ENCODE results near the gene FAM193A. TPM values are rescaled to one million over a fixed set of nuclear protein-coding genes. Genes with fewer than 3 reads are reported as not detected.

FAM193A gene
- total RNA-seq, 1 donor from 2014 or later: 28.8 TPM

GRCh38 chr4:2643555-2643954 lies 107.1 kb downstream of the FAM193A start:
- H3K4me3 ChIP-seq (ENCODE audit: insufficient read depth, low read depth, low read length): no peak overlapping the region
- Mint-ChIP-seq H3K9me3 (ENCODE audit: unreplicated experiment) (no peaks in the 10 kb centered on the region), H3K4me3 (ENCODE audit: unreplicated experiment) (no peak overlapping the region), H3K27me3 (ENCODE audit: low read depth, unreplicated experiment) (no peaks in the 10 kb centered on the region), H3K27ac (ENCODE audit: unreplicated experiment) (no peak overlapping the region), H3K36me3 (ENCODE audit: low read depth, unreplicated experiment) (peaks cover 12% of the 10 kb centered on the region), H3K4me1 (ENCODE audit: low read depth, unreplicated experiment) (no peaks in the 10 kb centered on the region)
- H3K36me3 ChIP-seq (ENCODE audit: insufficient read depth, low read length): peaks cover 24% of the 10 kb centered on the region
- H3K27ac ChIP-seq (ENCODE audit: low read depth, low read length): no peak overlapping the region
- H2AFZ ChIP-seq (ENCODE audit: low read depth, low read length): no peak overlapping the region
- H3K4me2 ChIP-seq (ENCODE audit: low read length): no peak overlapping the region
- H4K20me1 ChIP-seq (ENCODE audit: insufficient read depth, low read length): peaks cover 15% of the 10 kb centered on the region
- H3K79me2 ChIP-seq (ENCODE audit: insufficient read depth, low read length): peaks cover 10% of the 10 kb centered on the region
- DNase-seq (ENCODE audit: low read depth) (no peak), FAIRE-seq (no peak)
- no peaks in the 10 kb centered on the region for H3K9me3 ChIP-seq (ENCODE audit: insufficient read depth, low read depth, low read length)
- no peak overlapping the region for H3K9ac ChIP-seq (ENCODE audit: low read length)
- no peaks in the 10 kb centered on the region for H3K4me1 ChIP-seq (ENCODE audit: insufficient read depth, low read length)
- H3K27me3 ChIP-seq (ENCODE audit: insufficient read depth, low read length): no peaks in the 10 kb centered on the region
- TF ChIP-seq CTCF (IDR thresholded peaks at IDR 0.05; ENCODE audit: insufficient read depth, low read depth, low read length) (no peak), EZH2 (IDR thresholded peaks at IDR 0.05; ENCODE audit: insufficient read depth, low read length) (no peak)

DNA sequence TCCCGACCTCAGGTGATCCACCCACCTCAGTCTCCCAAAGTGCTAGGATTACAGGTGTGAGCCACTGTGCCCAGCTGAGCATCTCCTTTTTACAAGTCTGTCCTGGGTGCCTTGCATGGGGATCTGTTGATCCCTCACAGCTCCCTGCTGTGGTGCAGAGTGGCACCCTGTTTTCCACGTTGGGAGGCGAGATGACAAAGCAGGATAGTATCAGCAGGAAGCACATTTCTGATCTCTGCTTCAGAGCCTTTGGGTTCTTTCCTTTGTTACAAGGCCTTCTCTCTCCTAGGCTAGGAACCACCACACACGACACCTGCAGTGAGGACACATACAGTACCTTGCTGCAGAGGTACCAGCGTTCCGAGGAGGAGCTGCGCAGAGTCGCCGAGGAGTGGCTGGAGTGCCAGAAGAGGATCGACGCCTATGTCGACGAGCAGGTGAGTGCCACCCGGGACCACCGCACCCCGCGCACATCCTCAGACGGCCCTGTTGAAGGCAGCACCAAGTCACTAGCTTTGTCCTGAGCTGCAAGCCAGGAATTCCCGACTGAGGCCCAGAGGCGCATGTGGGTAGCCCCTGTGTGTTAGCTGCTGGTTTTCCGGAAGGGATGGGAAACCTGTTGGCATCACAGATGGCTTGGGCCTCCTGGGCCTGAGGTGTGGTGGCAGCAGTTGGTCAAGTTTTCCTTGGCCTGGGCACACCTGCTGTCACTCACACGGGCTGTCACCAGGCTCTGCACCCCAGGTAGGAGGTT lies 110.1 kb downstream of the FAM193A start:
- Histone ChIP-seq H3K79me2 (ENCODE audit: insufficient read depth, low read length) (peaks cover 9% of the 10 kb centered on the region), H3K4me3 (ENCODE audit: insufficient read depth, low read depth, low read length) (no peak overlapping the region), H3K36me3 (ENCODE audit: insufficient read depth, low read length) (peaks cover 15% of the 10 kb centered on the region), H3K9ac (ENCODE audit: low read length) (no peak overlapping the region), H3K9me3 (ENCODE audit: insufficient read depth, low read depth, low read length) (no peaks in the 10 kb centered on the region), H3K4me1 (ENCODE audit: insufficient read depth, low read length) (no peaks in the 10 kb centered on the region), H4K20me1 (ENCODE audit: insufficient read depth, low read length) (peaks cover 9% of the 10 kb centered on the region), H3K27me3 (ENCODE audit: insufficient read depth, low read length) (no peaks in the 10 kb centered on the region), H3K27ac (ENCODE audit: low read depth, low read length) (no peak overlapping the region), H2AFZ (ENCODE audit: low read depth, low read length) (no peak overlapping the region), H3K4me2 (ENCODE audit: low read length) (no peak overlapping the region)
- no peak for TF ChIP-seq EZH2 (IDR thresholded peaks at IDR 0.05; ENCODE audit: insufficient read depth, low read length)
- TF ChIP-seq CTCF (IDR thresholded peaks at IDR 0.05; ENCODE audit: insufficient read depth, low read depth, low read length): no peak
- Mint-ChIP-seq H3K4me3 (ENCODE audit: unreplicated experiment) (no peak overlapping the region), H3K27me3 (ENCODE audit: low read depth, unreplicated experiment) (no peaks in the 10 kb centered on the region), H3K9me3 (ENCODE audit: unreplicated experiment) (no peaks in the 10 kb centered on the region), H3K36me3 (ENCODE audit: low read depth, unreplicated experiment) (peaks cover 23% of the 10 kb centered on the region), H3K4me1 (ENCODE audit: low read depth, unreplicated experiment) (no peaks in the 10 kb centered on the region), H3K27ac (ENCODE audit: unreplicated experiment) (no peak overlapping the region)
- DNase-seq (ENCODE audit: low read depth): no peak
- no peak for FAIRE-seq
